Nucleus accumbens (tissue), 56 donors: ENCODE measurements around the gene ARFGEF2.
"Not testable (repeated sequence)": the region's sequence is repeated elsewhere in the genome, so short reads cannot be mapped to it uniquely, and the experiment has no call there.

ENCODE experiments used
- DNase-seq, 56 donors: peaks; one replicate each; lab custom pipeline; 2025; lab: John Stamatoyannopoulos, UW

The ARFGEF2 gene

DNA sequence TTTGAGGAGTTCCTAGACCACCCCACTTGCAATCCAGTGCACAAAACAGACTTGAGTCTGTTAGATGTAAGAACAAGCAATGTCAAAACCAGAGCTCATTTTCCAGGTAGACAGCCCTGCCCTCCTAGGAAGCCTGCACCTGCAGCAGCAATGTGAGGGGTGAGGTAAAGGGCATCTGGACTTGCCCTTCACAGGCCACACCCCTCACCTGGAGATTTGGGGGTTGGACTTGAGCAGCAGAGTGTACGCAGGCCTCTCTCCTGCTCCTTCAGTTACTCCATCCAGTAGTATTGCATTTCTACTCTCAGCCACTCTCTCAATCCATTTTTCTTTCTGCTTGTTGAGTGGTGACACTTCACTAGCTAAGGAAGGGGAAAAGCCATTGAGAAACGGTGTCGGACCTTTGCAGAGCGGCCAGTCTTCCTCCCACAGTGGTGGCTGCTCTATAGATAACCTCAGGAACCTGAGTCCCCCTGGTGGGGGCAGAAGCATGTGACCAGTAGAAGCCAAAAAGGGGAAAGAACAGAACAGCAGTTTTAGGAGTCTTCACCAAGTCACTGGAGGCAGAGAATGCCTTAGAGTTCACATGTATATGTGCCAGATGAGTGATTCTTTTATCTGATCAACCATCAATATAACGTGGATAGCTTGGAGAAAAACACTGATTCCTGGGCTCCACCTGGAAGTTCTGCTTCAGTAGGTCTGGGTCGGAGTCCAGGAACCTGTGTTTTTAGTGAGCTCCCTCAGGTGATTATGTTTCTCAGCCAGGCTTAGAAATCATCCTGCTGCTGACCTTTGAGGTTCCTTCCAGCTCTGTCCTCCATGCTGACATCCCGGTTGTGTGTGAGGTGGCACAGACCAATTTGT, 28.0 kb downstream of the ARFGEF2 start:
- DNase-seq = no peak

DNA sequence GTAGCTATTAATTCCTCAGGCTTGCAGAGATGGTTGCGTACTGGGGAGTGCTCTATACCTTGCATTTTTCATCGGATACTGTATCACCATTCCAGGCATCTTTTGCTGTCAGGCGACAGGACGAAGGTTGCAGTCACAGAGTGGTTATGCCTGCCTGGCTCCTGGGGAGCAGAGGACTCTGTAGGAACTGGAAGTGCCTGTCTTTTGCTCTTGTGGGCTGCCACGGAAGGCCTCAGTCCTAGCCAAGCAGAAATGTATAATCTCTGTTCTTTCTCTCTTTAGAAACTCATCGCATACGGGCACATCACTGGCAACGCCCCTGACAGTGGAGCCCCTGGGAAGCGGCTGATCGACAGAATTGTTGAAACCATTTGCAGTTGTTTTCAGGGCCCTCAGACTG, 29.5 kb downstream of the ARFGEF2 start:
- DNase-seq = no peak

DNA sequence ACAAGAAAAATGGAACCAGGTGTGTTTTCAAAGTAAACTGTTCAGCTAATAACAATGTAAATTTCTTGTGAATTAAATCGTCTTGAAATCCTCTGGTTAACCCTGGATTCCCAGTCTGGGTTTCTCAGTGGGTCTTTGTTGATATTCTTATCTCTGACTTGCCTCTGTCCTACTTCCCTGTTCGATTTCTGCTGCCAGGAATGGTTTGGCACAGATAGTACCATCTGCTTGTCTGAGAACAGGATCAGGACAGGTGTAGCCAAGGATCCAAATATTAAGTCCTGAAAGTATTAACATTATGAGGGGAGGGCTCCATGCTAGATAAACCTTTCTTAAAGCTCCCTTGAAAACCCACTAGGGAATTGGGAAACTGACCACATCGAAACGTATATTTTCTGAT, 30.1 kb downstream of the ARFGEF2 start:
- no peak for DNase-seq

DNA sequence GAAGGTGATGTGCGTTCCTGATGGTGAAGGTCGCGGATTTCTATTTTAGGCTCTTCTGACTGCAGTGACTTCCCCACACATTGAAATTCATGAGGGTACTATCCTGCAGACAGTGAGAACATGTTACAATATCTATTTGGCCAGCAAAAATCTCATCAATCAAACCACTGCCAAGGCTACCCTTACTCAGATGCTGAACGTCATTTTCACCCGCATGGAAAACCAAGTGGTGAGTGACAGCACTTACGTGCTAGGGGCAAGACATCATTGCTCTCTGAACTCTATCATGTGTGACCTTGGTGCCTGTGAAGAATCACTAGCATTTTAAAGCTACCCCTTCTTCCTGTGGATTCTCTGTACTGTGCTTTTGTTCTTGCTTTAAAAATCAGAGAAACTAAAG, 31.1 kb downstream of the ARFGEF2 start:
- no peak for DNase-seq

DNA sequence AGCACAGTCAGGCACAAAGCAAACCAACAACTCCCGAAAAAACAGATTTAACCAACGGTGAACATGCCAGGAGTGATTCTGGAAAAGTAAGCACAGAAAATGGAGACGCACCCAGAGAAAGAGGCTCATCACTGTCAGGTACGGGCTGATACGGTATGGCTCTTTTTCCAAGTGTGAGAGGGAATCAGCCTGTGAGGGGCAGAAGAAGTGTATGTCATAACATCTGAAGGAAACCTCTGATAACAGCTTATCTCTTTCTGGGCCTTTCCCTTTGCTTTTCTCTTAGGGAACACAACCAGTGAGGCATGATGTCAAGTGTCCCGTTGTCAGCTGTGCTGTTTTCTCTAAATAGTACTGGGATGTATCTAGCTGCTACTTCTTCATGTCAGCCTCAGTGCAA, 32.1 kb downstream of the ARFGEF2 start:
- no peak for DNase-seq

DNA sequence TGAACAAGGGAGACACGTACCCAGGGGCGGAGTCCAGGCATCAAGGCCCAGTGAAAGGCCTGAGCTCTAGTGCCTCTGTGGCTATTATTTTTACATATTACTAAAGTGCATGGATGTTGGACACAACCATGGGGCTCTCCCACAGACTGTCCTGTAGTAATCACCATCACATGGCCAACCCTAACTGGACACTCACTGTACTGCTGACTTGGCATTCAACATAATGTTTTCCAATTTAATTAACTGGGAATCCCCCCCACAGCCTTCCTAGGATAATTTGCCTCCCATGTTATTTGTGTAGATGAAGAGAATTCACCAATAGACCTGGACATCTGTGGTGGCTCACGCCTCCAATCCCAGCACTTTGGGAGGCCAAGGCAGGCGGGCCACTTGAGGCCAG, 34.5 kb downstream of the ARFGEF2 start:
- no peak for DNase-seq

DNA sequence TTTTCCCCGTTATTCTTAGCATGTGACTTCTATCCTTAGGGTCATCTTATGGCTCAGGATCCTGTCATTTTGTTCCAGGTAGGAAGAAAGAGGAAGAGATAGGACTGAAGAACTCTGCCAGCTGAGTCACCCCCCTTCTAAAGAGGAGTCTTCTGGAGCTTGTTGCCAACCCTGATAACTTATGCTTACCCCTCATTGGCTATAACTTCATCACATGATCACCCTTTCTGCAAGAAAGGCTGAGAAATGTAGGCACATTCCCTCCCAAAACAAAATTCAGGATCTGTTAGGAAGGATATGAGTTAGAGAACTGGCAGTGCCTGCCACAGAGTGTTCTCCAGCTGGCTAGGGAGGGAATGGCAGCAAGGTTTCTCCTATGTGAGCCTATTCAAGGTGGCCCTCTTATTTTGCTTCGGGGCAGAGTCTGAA, 35.6 kb downstream of the ARFGEF2 start:
- no peak for DNase-seq

DNA sequence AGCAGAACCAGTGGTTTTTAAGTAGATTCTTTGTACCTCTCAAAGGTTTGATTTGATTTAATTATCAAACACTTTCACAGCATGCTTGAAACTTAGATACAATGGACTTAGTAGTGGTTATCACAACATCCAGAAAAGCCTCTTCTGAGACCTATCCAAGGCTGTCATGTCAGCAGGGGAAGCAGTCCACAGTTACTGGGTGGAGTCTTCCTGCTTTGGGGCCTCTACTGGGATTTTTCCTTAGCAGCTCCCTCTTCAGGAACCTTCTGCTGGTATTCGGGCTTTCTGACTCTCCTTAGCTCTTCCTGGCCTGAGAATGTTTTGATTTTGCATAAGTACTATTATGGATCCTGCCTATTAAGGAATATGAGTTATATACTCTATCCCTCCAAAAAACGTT, 36.0 kb downstream of the ARFGEF2 start:
- DNase-seq = no peak

DNA sequence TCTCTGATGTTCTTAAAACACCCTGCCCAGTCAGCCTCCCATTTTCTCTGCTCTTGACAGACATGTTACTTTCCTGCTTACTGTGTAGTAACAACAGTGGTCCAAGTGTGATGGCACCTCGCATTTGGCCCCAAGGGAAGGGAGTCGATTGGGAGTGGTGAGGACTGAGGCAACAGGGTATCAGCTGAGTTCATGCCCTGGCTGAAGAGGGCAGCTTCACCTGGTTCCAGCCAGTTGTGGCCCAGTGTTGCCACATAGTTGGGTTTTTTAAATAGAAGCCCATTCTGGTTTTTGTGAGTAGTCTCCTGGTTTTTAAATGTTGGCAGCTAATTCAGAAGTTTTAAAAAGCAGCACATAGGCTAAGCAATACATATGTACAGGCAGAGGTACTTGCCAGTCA, 37.2 kb downstream of the ARFGEF2 start:
- DNase-seq = no peak

DNA sequence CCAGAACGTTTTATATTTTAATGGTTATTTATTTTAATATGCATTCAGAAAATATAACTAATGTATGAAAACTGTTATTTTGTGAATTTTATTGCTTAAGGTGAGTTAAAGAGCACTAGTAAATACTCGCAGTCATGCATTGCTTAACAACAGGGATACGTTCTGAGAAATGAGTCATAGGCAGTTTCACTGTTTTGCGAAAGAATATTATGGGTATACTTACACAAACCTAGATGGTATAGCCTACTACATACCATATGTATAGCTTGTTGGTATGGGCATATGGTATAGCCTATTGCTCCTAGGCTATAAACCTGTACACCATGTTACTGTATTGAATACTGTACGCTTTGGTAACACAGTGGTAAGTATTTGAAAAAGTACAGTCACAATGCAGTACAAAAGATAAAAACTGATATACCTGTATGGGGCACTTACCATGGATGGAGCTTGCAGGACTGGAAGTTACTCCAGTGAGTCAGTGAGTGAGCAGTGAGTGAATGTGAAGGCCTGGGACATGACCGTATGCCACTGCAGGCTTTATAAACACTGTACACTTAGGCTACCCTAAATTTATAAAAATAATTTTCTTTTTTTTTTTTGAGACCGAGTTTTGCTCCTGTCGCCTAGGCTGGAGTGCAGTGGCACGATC, 38.5 kb downstream of the ARFGEF2 start:
- DNase-seq = no peak

DNA sequence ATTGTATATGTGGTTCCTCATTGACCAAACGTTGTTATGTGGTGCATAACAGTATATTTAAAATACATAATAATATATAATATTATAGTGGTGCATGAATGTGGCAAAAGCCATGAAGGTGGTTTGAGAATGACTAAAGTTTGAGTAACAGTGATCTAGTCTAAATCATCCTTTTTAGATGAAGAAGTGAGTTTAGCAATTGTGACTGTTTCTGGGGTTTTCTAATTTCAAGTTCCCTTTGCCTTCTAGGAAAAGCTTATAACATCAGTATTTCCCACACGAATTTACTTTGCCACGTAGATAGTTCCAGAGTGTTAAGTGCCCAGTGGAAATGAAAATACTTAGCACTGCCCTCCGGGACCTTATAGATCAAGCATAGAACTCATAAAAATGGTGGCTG, 40.9 kb downstream of the ARFGEF2 start:
- no peak for DNase-seq

DNA sequence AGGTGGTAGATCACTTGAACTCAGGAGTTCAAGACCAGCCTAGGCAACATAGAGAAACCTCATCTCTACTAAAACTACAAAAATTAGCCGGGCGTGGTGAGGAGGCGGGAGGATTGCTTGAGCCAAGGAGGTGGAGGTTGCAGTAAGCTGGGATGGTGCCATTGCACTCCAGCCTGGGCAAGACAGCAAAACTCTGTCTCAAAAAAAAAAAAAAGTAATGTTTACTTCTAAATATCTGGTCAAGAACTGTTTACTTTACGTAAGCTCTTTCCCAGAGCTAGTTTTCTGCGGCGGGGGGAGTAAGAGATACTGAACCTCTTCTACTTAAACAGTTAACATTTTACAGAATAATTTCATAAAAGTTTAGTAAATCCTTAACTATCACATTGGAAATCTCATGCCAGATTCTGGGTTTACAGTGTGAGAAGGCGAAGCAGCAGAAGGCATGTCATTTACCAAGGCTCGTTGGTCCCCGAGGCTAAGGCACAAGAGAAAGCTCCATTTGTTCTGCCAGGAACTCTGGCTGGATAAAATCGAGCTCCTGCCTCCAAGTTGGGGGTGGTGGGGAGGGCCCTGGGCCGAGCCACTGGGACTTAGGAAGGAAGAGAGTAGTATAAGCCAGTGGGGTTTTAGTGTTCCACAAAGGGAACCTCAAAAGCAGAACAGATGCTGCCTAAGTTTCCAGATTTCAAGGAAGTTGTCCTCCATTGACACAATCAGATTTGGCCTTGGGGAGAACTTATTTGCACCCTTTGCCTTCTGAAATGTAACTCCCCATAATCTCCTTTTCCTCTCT, 41.7 kb downstream of the ARFGEF2 start:
- peak in 7 of 56 donors; percentile 1 to 28 (median 9) for DNase-seq

DNA sequence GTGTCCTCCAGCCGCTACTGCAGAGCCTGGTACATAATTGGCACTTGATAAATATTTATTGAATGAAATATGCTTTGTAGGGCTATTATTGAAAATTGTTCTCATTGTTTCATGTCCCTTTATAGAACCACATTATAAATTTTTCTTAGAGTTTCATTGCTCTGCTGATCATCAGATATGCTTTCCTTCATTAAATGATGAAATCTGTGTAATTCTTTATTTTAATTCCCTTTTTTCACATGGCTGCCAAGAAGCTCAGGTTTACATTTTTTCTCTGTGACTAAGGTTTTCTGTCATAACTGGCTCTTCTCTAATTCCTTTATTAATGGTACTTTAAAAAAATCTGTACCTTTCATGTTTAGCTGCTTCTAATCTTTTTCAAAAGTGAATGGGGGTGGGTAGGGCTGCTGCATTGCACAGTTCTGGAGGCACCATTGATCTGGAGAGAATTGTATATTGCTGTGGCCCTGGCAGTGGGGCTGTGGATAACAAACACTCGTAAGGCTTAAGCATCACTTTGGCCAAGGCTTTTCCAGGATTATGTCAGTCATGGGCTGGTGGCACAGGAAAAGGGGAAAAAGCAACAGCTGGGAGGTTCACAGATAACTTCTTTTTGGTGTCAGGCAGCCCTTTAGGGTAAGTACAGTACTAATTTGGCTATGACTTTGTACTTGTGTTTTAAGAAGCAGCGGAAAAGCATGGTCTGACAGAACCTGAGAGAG, 43.8 kb downstream of the ARFGEF2 start:
- DNase-seq = no peak

DNA sequence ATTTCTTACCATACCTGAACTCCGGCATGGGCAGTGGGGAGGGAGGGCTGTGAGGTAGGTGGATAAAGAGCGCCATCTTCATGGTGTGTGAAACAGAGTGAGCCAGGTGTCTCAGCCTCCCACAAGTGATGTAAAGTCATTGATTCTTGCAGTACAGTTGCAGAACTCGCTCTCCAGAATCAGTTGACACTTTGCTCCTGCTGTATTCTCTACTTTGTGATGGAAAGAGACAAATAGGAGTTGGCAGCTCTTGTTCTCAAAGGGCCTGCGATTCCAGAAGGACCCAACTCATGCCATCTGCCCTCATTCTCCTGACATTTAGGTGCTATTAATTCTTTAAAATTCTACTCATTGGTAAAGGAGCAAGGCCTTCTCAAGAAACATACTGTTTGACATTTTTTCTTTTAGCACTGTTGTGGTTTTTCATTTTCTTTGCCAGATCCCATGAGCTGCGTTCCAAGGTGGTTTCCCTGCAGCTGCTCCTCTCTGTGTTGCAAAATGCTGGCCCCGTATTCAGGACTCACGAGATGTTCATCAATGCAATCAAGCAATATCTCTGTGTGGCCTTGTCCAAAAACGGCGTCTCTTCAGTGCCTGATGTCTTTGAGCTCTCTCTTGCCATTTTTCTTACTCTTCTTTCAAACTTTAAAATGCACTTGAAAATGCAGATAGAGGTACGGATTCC, 49.3 kb downstream of the ARFGEF2 start:
- DNase-seq = no peak

DNA sequence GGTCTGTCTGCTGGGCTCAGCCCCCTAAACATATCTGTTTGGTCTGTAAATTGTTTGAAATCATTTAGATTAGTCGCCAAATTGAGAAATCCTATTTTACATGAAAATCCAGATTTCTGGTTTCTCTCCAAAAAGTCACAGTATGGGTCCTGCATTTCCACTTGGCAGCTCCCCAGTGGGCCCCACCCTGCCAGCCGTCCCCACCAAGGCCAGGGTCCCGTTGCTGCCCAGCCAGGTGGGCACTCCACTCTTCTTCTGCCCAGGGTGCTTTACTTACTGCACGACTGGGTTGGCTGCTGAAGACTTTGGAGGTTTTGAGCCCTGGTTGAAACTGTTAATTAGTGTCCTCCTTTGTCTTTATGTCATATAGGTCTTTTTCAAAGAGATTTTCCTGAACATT, 50.4 kb downstream of the ARFGEF2 start:
- no peak for DNase-seq

DNA sequence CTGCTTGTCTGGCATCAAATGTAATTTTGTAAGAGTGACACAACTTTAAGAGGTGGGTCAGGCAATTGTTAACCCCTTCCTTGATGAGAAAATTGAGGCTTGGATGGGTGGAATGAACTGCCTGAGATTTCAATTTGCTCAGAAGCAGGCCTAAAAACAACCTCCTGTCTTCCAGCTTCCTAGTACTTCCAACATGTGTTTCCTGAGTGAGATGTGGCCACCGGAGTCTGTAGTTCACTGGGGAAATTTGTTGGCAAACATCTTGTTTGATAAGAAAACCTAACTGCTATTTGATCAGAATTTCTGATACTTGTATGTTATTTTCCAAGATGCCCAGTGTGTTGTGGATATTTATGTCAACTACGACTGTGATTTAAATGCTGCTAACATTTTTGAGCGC, 51.3 kb downstream of the ARFGEF2 start:
- no peak for DNase-seq

DNA sequence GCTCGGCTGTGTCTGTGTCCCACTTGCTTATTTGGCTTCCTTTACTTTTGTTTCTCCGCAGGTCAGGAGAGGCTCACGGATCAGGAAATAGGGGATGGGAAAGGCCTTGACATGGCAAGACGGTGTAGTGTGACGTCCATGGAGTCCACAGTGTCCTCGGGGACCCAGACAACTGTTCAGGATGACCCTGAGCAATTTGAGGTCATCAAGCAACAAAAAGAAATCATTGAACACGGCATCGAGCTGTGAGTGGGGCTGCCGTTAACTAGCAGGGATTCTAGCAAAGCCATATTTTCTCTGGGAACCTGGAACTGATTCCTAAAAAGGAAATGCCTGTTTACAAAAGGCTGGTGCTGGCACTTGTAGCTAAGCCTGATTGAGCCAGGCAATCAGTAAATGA, 54.4 kb downstream of the ARFGEF2 start:
- no peak for DNase-seq

DNA sequence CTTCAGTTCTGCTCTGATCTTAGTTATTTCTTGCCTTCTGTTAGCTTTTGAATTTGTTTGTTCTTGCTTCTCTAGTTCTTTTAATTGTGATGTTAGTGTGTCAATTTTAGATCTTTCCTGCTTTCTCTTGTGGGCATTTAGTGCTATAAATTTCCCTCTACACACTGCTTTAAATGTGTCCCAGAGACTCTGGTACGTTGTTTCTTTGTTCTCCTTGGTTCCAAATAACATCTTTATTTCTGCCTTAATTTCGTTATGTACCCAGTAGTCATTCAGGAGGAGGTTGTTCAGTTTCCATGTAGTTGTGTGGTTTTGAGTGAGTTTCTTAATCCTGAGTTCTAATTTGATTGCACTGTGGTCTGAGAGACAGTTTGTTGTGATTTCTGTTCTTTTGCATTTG, 58.5 kb downstream of the ARFGEF2 start:
- not testable (repeated sequence) for DNase-seq

DNA sequence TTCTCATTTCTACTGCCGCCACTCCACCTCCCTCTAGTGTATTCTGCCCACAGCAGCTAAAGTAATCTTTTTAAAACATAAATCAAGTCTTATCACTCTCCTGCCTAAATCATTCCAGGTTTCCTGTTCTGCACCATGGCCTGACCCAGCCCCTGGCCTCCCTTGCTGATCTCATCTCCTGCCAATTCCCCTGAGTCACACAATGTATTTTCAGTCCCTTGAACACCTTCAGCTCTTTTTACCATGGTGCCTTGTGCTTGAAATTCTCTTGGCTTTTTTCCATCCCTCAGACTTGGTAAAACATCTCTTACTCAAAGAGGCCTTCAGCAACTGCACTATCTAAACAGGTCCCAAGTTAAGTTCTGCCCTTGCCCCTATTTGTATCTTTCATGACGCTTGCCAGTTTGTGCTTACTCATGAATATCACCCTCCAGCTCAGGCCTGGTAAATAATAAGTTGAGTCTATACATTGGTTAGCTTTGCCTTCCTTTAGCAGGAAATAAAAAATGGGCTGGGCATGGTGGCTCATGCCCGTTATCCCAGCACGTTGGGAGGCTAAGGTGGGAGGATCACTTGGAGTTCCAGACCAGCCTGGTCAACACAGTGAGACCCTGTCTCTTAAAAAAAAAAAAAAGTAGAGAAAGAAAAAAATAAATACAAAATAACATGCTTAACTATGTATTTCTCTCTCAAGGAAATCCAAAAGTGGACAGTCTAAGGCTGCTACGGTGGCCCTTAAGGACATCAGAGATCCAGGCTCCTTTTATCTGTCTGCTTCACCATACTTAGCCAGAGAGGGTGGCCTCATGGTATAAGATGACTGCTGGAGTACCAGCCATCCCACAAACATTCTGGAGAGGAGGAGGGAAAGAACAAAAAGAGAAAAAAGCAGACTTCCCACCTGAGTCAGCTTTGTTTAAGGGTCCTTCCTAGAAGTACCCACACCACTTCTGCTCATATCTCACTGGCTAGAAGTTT, 62.2 kb downstream of the ARFGEF2 start:
- no peak for DNase-seq
